Measurements from ENCODE around the gene CYBC1. TPM values are rescaled to one million over a fixed set of nuclear protein-coding genes. Genes with fewer than 3 reads are reported as not detected.
A peak's percentile ranks its signal among the peaks of the same experiment; 100 is the strongest.

The CYBC1 gene
- total and polyA plus RNA-seq, 9 of the 15 experiments (the other 6 are each of a cell fraction or from before 2014, with no cell fraction given): 1.3 to 71.8 (median 49.9) TPM

DNA sequence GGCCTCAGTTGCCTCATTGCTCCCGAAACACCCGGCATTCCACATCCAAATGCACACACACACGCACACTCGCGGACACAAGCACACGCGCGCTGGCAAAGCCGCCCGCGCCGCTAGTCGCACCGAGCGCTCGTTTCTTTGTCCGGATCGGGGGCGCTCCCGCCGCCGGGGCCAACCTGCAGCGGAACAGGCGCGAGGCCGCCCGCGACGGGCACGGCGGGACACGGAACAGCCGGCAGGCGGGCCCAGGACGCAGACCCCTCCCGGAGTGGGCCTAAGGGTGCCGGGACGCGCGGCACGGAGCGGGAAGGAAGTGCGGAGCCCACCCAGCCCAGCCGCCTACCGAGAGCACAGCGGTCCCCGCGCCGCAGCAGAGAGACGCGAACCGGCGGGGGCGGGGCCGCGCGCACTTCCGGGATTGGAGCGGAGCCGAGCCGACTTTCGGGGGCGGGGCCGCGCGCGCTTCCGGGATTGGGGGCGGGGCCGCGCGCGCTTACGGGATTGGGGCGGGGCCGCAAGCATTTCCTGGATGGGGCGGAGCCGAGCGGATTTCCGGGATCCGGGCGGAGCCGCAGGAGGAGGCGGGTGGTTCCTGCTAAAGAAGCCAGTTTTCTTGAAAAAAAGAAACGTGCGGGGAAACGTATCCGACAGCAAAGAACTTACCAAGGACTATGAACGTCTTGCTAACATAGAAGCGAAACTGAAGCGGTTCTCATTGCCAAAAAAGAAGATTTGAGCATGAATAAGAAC lies at the start of gene CYBC1 (continued):
- TF ChIP-seq ZNF274 (IDR thresholded peaks at IDR 0.05; ENCODE audit: borderline replicate concordance, low read depth, low read length) (no peak), ZNF143 (CRISPR knock-in tag; IDR thresholded peaks at IDR 0.05) (peak; percentile 52; the same call in 1 of the 2 replicates), PHTF2 (CRISPR knock-in tag; IDR thresholded peaks at IDR 0.05) (no peak), E2F6 (IDR thresholded peaks at IDR 0.05; ENCODE audit: borderline replicate concordance in 1 of 2, extremely low read depth in 1 of 2, insufficient read depth in 1 of 2, insufficient read length in 1 of 2, low read depth in 1 of 2, low read length in 1 of 2, poor library complexity in 1 of 2, severe bottlenecking in 1 of 2) (peak; percentile 46 to 56), SMAD1 (IDR thresholded peaks at IDR 0.05; ENCODE audit: low read depth, low read length, partially characterized antibody) (peak; percentile 44), GABPB1 (CRISPR knock-in tag; IDR thresholded peaks at IDR 0.05) (peak; percentile 58), MAZ (CRISPR knock-in tag; conservative IDR thresholded peaks at IDR 0.05 in 1 of 2, IDR thresholded peaks at IDR 0.05 in 1 of 2) (peak; percentile 88), EZH2 (IDR thresholded peaks at IDR 0.05; ENCODE audit: borderline replicate concordance, low read depth, low read length) (no peak), JUNB (CRISPR knock-in tag; conservative IDR thresholded peaks at IDR 0.05) (no peak), ZEB2 (IDR thresholded peaks at IDR 0.05) (no peak), ARHGAP35 (IDR thresholded peaks at IDR 0.05; ENCODE audit: partially characterized antibody) (no peak), ASH1L (IDR thresholded peaks at IDR 0.05; ENCODE audit: borderline replicate concordance, low read depth, partially characterized antibody) (peak; percentile 55), ZSCAN32 (CRISPR knock-in tag; IDR thresholded peaks at IDR 0.05) (no peak), HIVEP1 (CRISPR knock-in tag; IDR thresholded peaks at IDR 0.05) (no peak), SMARCA5 (IDR thresholded peaks at IDR 0.05) (no peak), HMGXB4 (CRISPR knock-in tag; IDR thresholded peaks at IDR 0.05) (0 out of 2 replicates have a peak, but pooled peaks have one; percentile 65), EGR1 (conservative IDR thresholded peaks at IDR 0.05) (peak; percentile 68), ZNF609 (CRISPR knock-in tag; IDR thresholded peaks at IDR 0.05; ENCODE audit: borderline replicate concordance) (no peak), DNMT1 (IDR thresholded peaks at IDR 0.05) (no peak)
- TF ChIP-seq, protein P1, sequence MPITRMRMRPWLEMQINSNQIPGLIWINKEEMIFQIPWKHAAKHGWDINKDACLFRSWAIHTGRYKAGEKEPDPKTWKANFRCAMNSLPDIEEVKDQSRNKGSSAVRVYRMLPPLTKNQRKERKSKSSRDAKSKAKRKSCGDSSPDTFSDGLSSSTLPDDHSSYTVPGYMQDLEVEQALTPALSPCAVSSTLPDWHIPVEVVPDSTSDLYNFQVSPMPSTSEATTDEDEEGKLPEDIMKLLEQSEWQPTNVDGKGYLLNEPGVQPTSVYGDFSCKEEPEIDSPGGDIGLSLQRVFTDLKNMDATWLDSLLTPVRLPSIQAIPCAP (CRISPR knock-in tag; IDR thresholded peaks at IDR 0.05; ENCODE audit: borderline replicate concordance): no peak

Data from K562 (cell line).